Ureter (tissue), 1 donor: ENCODE measurements around the gene NEAT1. TPM values are rescaled to one million over a fixed set of nuclear protein-coding genes. Genes with fewer than 3 reads are reported as not detected.

Experiments
- DNase-seq: peaks from one replicate; pipeline ENCODE4 v3.0.0-alpha.2; 2020; ENCODE audit warnings: low spot score
- total RNA-seq: library from RNA; stranded (reverse); gene quantifications from one replicate; pipeline ENCODE4 v1.2.4, GENCODE V29; 2023
- donor health status: DM: yes; HTN: yes; CAD: no.

Gene NEAT1
- total RNA-seq, 1 donor from 2014 or later = 1,155 TPM

- DNase-seq = no peak
These were observed 11.1 kb downstream of the NEAT1 start for GRCh38 chr11:65433657-65434056.

- peak; percentile 36 for DNase-seq
These were observed 11.6 kb downstream of the NEAT1 start for GRCh38 chr11:65434057-65434666.

GRCh38 chr11:65434667-65435410 lies 12.2 kb downstream of the NEAT1 start:
- DNase-seq = peak; percentile 28

- DNase-seq = peak; percentile 40
These were observed 12.9 kb downstream of the NEAT1 start for GRCh38 chr11:65435411-65435931.

GRCh38 chr11:65435981-65436411 lies 13.4 kb downstream of the NEAT1 start:
- DNase-seq = peak; percentile 46

- DNase-seq = peak; percentile 40
These were observed 13.9 kb downstream of the NEAT1 start for GRCh38 chr11:65436412-65437032.

- DNase-seq = peak; percentile 42
These were observed 15.0 kb downstream of the NEAT1 start for GRCh38 chr11:65437436-65438227.

GRCh38 chr11:65438257-65439151 lies 15.9 kb downstream of the NEAT1 start:
- no peak for DNase-seq

- DNase-seq = no peak
These were observed 17.0 kb downstream of the NEAT1 start for GRCh38 chr11:65439331-65440181.

- peak; percentile 41 for DNase-seq
These were observed 18.4 kb downstream of the NEAT1 start for GRCh38 chr11:65440831-65441499.

- no peak for DNase-seq
These were observed 20.3 kb downstream of the NEAT1 start for GRCh38 chr11:65442842-65443331.

GRCh38 chr11:65444314-65445051 lies 21.9 kb downstream of the NEAT1 start:
- DNase-seq = no peak

- DNase-seq = no peak
These were observed 22.6 kb downstream of the NEAT1 start for GRCh38 chr11:65445101-65445603.

GRCh38 chr11:65445604-65446445 lies 23.2 kb downstream of the NEAT1 start:
- no peak for DNase-seq

- DNase-seq = no peak
These were observed 24.1 kb downstream of the NEAT1 start for GRCh38 chr11:65446446-65447277.

GRCh38 chr11:65448074-65448417 lies 25.4 kb downstream of the NEAT1 start:
- no peak for DNase-seq
